ENCODE measurements around the gene TMEM185A.
"Not testable (repeated sequence)": the region's sequence is repeated elsewhere in the genome, so short reads cannot be mapped to it uniquely, and the experiment has no call there.

DNA sequence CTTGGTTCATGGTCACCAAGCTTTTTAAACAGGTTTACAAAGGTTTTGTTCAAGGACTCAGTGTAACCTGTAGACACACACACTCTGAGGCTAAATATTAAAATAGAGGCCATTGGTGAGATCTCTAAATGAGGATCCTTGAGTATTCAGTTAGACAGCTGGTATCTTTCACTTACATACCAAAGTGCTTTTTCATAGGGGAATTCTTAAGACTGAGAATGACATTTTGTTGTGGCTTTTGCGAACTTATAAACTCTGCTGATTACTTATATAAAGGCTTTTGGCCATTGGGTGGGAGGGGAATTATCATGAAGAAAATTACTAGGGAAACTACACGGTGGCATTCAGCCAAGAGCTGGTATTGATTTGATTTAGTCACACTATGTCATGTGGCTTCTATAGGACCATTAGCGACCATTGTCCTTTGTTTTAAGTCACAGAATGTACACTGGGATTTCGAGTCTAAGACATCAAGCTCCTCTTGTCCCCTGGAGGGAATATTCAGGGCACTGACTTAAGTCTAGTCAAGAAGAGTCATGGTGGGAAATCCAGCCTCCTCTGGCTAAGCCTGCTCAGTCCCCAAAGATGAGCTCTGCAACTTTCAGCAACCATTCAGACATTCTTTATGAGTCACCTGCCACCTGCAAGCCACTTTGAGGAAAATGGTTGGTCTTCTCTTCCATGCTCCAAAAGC is 80.2 kb downstream of the TMEM185A start:
- not testable (repeated sequence) for TF ChIP-seq EZH2 (IDR thresholded peaks at IDR 0.05; ENCODE audit: borderline replicate concordance, insufficient read depth, low read length, poor library complexity, severe bottlenecking); POLR2AphosphoS5 (IDR thresholded peaks at IDR 0.05); SMC3 (conservative IDR thresholded peaks at IDR 0.05; ENCODE audit: poor library complexity); MXI1 (conservative IDR thresholded peaks at IDR 0.05; ENCODE audit: poor library complexity, severe bottlenecking); EP300 (conservative IDR thresholded peaks at IDR 0.05; ENCODE audit: poor library complexity, severe bottlenecking); RAD21 (conservative IDR thresholded peaks at IDR 0.05)
- TF ChIP-seq, protein P1, sequence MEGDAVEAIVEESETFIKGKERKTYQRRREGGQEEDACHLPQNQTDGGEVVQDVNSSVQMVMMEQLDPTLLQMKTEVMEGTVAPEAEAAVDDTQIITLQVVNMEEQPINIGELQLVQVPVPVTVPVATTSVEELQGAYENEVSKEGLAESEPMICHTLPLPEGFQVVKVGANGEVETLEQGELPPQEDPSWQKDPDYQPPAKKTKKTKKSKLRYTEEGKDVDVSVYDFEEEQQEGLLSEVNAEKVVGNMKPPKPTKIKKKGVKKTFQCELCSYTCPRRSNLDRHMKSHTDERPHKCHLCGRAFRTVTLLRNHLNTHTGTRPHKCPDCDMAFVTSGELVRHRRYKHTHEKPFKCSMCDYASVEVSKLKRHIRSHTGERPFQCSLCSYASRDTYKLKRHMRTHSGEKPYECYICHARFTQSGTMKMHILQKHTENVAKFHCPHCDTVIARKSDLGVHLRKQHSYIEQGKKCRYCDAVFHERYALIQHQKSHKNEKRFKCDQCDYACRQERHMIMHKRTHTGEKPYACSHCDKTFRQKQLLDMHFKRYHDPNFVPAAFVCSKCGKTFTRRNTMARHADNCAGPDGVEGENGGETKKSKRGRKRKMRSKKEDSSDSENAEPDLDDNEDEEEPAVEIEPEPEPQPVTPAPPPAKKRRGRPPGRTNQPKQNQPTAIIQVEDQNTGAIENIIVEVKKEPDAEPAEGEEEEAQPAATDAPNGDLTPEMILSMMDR (IDR thresholded peaks at IDR 0.05; ENCODE audit: poor library complexity, severe bottlenecking) = not testable (repeated sequence)
- TF ChIP-seq, protein P2, sequence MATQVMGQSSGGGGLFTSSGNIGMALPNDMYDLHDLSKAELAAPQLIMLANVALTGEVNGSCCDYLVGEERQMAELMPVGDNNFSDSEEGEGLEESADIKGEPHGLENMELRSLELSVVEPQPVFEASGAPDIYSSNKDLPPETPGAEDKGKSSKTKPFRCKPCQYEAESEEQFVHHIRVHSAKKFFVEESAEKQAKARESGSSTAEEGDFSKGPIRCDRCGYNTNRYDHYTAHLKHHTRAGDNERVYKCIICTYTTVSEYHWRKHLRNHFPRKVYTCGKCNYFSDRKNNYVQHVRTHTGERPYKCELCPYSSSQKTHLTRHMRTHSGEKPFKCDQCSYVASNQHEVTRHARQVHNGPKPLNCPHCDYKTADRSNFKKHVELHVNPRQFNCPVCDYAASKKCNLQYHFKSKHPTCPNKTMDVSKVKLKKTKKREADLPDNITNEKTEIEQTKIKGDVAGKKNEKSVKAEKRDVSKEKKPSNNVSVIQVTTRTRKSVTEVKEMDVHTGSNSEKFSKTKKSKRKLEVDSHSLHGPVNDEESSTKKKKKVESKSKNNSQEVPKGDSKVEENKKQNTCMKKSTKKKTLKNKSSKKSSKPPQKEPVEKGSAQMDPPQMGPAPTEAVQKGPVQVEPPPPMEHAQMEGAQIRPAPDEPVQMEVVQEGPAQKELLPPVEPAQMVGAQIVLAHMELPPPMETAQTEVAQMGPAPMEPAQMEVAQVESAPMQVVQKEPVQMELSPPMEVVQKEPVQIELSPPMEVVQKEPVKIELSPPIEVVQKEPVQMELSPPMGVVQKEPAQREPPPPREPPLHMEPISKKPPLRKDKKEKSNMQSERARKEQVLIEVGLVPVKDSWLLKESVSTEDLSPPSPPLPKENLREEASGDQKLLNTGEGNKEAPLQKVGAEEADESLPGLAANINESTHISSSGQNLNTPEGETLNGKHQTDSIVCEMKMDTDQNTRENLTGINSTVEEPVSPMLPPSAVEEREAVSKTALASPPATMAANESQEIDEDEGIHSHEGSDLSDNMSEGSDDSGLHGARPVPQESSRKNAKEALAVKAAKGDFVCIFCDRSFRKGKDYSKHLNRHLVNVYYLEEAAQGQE (IDR thresholded peaks at IDR 0.05; ENCODE audit: borderline replicate concordance) = not testable (repeated sequence)

Measured in neural cell (in vitro differentiated cells).